ENCODE data around the gene FARP1.

FARP1 gene

GRCh38 chr13:98441056-98441676 is 298.3 kb downstream of the FARP1 start:
- Histone ChIP-seq H3K79me2 (no peaks in the 10 kb centered on the region), H3K4me2 (ENCODE audit: low read length) (no peak overlapping the region), H3K4me3 (ENCODE audit: low read depth, low read length) (no peak overlapping the region), H3K4me1 (no peaks in the 10 kb centered on the region), H3K27ac (no peak overlapping the region), H2AFZ (no peak overlapping the region), H3K36me3 (ENCODE audit: control insufficient read depth, insufficient read depth, low read length) (no peaks in the 10 kb centered on the region), H3K9me3 (ENCODE audit: control insufficient read depth, low read length) (no peaks in the 10 kb centered on the region), H3K27me3 (ENCODE audit: control insufficient read depth, insufficient read depth, low read length) (no peaks in the 10 kb centered on the region), H3K9ac (no peak overlapping the region)
- TF ChIP-seq CTCF (IDR thresholded peaks at IDR 0.05) = no peak

DNA sequence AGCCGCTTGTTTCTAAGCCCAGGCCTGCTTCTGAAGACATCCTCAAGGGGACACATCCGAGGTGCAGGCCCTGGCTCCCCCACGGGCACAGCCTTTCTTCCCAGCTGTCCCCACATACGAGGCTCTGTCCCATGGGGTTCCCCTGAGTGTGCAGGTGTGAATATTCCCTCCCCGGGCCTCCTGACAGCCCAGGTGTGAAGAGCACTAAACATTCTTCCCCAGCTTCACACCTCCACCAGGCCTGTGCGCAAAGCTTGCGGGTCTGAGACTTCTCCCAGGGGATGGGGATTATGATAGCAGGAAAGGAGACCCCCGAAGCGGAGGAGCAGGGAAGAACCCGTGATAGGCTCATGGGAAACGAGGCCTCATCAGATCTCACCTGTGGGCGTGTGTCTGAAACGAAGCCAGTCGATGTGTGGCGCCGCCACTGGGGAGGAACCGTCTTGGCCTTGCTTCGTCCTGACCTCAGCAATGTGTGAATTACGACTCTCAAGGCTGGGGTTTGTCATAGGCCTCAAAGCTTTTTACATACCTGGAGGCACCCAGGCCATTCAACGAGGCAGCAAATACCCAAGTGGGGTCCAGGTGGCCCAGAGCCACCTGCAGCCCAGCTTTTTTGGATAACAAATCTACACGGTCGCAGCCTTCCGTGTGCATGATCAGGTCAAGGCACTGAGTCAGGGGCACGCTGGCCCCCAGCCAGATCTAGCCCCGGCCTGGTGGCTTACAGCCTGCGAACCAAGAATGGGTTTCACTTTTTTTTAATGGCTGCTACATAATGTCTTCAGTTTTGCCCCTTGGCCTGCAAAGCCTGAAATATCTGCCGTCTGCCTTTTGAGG is 299.7 kb downstream of the FARP1 start:
- H3K79me2 ChIP-seq = no peaks in the 10 kb centered on the region
- H3K36me3 ChIP-seq (ENCODE audit: control insufficient read depth, insufficient read depth, low read length) = no peaks in the 10 kb centered on the region

GRCh38 chr13:98443329-98443728 is 300.4 kb downstream of the FARP1 start:
- Histone ChIP-seq H3K27ac (no peak overlapping the region), H3K79me2 (no peaks in the 10 kb centered on the region), H3K36me3 (ENCODE audit: control insufficient read depth, insufficient read depth, low read length) (no peaks in the 10 kb centered on the region), H3K4me2 (ENCODE audit: low read length) (no peak overlapping the region), H3K4me1 (no peaks in the 10 kb centered on the region), H3K9ac (no peak overlapping the region), H3K9me3 (ENCODE audit: control insufficient read depth, low read length) (no peaks in the 10 kb centered on the region), H3K4me3 (ENCODE audit: low read depth, low read length) (no peak overlapping the region), H2AFZ (no peak overlapping the region), H3K27me3 (ENCODE audit: control insufficient read depth, insufficient read depth, low read length) (no peaks in the 10 kb centered on the region)
- TF ChIP-seq CTCF (IDR thresholded peaks at IDR 0.05) = no peak

More for the DNA sequence above, 299.7 kb downstream of the FARP1 start:
- no peak overlapping the region for H3K4me3 ChIP-seq (ENCODE audit: low read depth, low read length)
- H2AFZ ChIP-seq = no peak overlapping the region
- H3K9ac ChIP-seq = no peak overlapping the region
- H3K4me1 ChIP-seq = no peaks in the 10 kb centered on the region
- H3K27ac ChIP-seq = no peak overlapping the region
- no peaks in the 10 kb centered on the region for H3K9me3 ChIP-seq (ENCODE audit: control insufficient read depth, low read length)
- no peak overlapping the region for H3K4me2 ChIP-seq (ENCODE audit: low read length)
- no peaks in the 10 kb centered on the region for H3K27me3 ChIP-seq (ENCODE audit: control insufficient read depth, insufficient read depth, low read length)
- TF ChIP-seq CTCF (IDR thresholded peaks at IDR 0.05) = no peak

DNA sequence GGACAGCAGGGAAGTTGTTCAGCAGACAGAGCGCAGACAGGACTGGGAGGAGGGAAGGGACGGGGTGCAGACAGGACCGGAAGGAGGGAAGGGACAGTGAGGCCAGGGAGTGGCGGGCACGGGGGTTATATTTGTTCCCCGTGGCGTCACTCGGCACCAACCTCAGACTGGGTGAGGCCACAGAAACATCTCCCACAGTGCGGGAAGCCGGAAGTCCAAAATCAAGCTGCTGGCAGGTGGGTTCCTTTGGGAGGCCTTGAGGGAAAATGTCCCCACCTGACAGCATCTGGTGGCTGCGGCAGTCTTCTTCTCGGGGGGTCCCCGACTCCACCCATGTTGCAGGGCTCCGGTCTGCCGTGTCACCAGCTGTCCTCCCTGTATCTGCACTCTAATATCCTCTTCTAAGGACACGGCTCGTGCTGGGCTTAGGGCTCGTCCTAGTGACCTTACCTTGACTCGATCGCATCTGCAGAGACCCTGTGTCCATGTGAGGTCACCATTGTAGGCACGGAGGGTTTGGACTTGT is 301.0 kb downstream of the FARP1 start:
- Histone ChIP-seq H3K27ac (no peak overlapping the region), H3K9me3 (ENCODE audit: control insufficient read depth, low read length) (no peaks in the 10 kb centered on the region), H3K4me1 (no peaks in the 10 kb centered on the region), H3K4me2 (ENCODE audit: low read length) (no peak overlapping the region), H3K9ac (no peak overlapping the region), H3K4me3 (ENCODE audit: low read depth, low read length) (no peak overlapping the region), H3K79me2 (no peaks in the 10 kb centered on the region), H3K27me3 (ENCODE audit: control insufficient read depth, insufficient read depth, low read length) (no peaks in the 10 kb centered on the region), H2AFZ (no peak overlapping the region), H3K36me3 (ENCODE audit: control insufficient read depth, insufficient read depth, low read length) (no peaks in the 10 kb centered on the region)
- no peak for TF ChIP-seq CTCF (IDR thresholded peaks at IDR 0.05)

Measured in parathyroid adenoma (tissue), 2 donors.